22Rv1 (cell line): Measurements from ENCODE around the gene PLEKHG2.

Source experiments
- CTCF ChIP-seq: fragments of 450-650 bp; IDR thresholded peaks from 2 replicates; pipeline ENCODE4 v1.5.1; 2017; ENCODE audit warnings: mild to moderate bottlenecking
- ZFX ChIP-seq: fragments of 450-650 bp; IDR thresholded peaks from 2 replicates; pipeline ENCODE4 v1.6.1; 2017; ENCODE audit warnings: antibody characterized with exemption, borderline replicate concordance

GRCh38 chr19:39469567-39469966, 57.1 kb downstream of the PLEKHG2 start:
- TF ChIP-seq CTCF (no peak), ZFX (no peak)
